Measurements from ENCODE around the gene DCHS2. TPM values are rescaled to one million over a fixed set of nuclear protein-coding genes. Genes with fewer than 3 reads are reported as not detected.

Gene DCHS2
- total RNA-seq, 1 donor from 2014 or later, result 0.71 TPM

DNA sequence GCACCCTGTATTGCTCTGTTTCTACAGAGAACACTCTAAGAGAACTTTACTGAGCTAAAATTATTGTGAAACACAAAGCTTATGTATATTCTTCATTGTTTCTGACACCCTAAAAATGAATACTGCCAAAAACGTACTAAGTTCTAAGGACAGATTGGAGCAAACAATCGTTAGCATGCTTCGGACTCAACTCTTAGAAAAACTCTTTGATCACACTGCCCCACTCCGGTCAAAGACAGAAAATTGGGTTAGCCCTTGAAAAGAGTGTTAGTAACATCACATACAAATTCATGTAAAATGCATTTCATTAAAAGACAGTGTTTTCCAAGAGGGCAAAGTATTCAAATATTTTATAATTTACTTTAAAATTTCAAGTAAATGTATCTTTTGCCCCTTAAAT is 177.4 kb downstream of the DCHS2 start:
- TF ChIP-seq EZH2phosphoT487 (IDR thresholded peaks at IDR 0.05) (no peak), EZH2 (IDR thresholded peaks at IDR 0.05) (no peak)
- TF ChIP-seq, protein P1, sequence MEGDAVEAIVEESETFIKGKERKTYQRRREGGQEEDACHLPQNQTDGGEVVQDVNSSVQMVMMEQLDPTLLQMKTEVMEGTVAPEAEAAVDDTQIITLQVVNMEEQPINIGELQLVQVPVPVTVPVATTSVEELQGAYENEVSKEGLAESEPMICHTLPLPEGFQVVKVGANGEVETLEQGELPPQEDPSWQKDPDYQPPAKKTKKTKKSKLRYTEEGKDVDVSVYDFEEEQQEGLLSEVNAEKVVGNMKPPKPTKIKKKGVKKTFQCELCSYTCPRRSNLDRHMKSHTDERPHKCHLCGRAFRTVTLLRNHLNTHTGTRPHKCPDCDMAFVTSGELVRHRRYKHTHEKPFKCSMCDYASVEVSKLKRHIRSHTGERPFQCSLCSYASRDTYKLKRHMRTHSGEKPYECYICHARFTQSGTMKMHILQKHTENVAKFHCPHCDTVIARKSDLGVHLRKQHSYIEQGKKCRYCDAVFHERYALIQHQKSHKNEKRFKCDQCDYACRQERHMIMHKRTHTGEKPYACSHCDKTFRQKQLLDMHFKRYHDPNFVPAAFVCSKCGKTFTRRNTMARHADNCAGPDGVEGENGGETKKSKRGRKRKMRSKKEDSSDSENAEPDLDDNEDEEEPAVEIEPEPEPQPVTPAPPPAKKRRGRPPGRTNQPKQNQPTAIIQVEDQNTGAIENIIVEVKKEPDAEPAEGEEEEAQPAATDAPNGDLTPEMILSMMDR (IDR thresholded peaks at IDR 0.05), result peak; percentile 47
- H3K27ac Mint-ChIP-seq, result no peak overlapping the region
- H2AFZ ChIP-seq (replicated peaks), result no peak overlapping the region

DNA sequence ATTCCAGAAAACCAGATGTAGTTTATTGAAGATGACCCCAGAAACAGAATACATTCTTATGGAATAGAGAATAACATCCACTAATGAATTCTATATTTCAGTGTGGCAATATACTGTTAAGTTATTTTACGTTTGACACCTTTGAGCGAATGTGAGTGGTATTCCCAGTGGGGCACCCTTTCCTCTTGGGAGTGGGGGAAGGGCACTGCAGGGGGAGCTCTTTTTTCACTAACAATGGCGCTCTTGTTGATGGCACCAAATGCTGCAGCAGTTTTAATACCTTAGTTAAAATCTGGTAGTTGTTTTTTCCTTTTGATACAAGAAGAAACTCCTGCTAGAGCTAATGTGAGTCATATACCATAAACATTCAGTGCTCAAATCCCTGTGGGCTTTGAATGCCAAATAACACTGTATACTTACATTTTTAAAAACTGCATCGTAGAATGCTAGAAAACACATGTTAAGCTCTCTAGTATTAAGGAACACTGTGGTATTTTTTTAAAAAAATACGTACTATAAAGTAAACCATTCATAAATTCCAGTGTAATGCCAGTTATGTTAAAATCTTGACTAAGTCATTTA is 178.5 kb downstream of the DCHS2 start:
- H3K27ac Mint-ChIP-seq, result no peak overlapping the region
- no peak overlapping the region for H3K27ac ChIP-seq
- TF ChIP-seq EZH2phosphoT487 (IDR thresholded peaks at IDR 0.05), result no peak
- TF ChIP-seq, protein P1 (IDR thresholded peaks at IDR 0.05), result no peak
- TF ChIP-seq EZH2 (IDR thresholded peaks at IDR 0.05), result no peak
- DNase-seq (ENCODE audit: low spot score), result peak; percentile 40
- H3K4me1 ChIP-seq, result peaks cover 15% of the 10 kb centered on the region
- H4K20me1 ChIP-seq (ENCODE audit: low read depth), result no peaks in the 10 kb centered on the region
- H3K4me2 ChIP-seq, result no peak overlapping the region
- H3K36me3 ChIP-seq, result no peaks in the 10 kb centered on the region
- H3F3A ChIP-seq (ENCODE audit: low read depth), result no peaks in the 10 kb centered on the region
- no peaks in the 10 kb centered on the region for H3K27me3 Mint-ChIP-seq (ENCODE audit: insufficient read depth, low read depth)
- no peaks in the 10 kb centered on the region for H3K27me3 ChIP-seq
- no peak overlapping the region for H3K9ac ChIP-seq
- H2AFZ ChIP-seq (replicated peaks), result no peak overlapping the region
- H3K36me3 Mint-ChIP-seq, result no peaks in the 10 kb centered on the region
- no peak overlapping the region for H3K4me3 Mint-ChIP-seq
- no peaks in the 10 kb centered on the region for H3K79me2 ChIP-seq (ENCODE audit: low read depth)
- no peaks in the 10 kb centered on the region for H3K4me1 Mint-ChIP-seq
- H3K9me3 Mint-ChIP-seq, result peaks cover 5% of the 10 kb centered on the region
- H3K4me3 ChIP-seq, result no peak overlapping the region
- H3K9me3 ChIP-seq (ENCODE audit: low read depth), result no peaks in the 10 kb centered on the region

More for the DNA sequence above, 177.4 kb downstream of the DCHS2 start:
- Histone ChIP-seq H3K36me3 (no peaks in the 10 kb centered on the region), H3K27ac (no peak overlapping the region), H3K4me3 (no peak overlapping the region), H4K20me1 (ENCODE audit: low read depth) (no peaks in the 10 kb centered on the region), H3K9me3 (ENCODE audit: low read depth) (peaks cover 7% of the 10 kb centered on the region), H3K4me1 (peaks cover 15% of the 10 kb centered on the region), H3K79me2 (ENCODE audit: low read depth) (no peaks in the 10 kb centered on the region), H3K9ac (no peak overlapping the region), H3K27me3 (no peaks in the 10 kb centered on the region), H3K4me2 (peak overlapping the region; percentile 0), H3F3A (ENCODE audit: low read depth) (no peaks in the 10 kb centered on the region)
- H3K36me3 Mint-ChIP-seq, result no peaks in the 10 kb centered on the region
- H3K4me3 Mint-ChIP-seq, result no peak overlapping the region
- H3K9me3 Mint-ChIP-seq, result peaks cover 9% of the 10 kb centered on the region
- DNase-seq (ENCODE audit: low spot score), result peak; percentile 36
- no peaks in the 10 kb centered on the region for H3K27me3 Mint-ChIP-seq (ENCODE audit: insufficient read depth, low read depth)
- H3K4me1 Mint-ChIP-seq, result no peaks in the 10 kb centered on the region

DNA sequence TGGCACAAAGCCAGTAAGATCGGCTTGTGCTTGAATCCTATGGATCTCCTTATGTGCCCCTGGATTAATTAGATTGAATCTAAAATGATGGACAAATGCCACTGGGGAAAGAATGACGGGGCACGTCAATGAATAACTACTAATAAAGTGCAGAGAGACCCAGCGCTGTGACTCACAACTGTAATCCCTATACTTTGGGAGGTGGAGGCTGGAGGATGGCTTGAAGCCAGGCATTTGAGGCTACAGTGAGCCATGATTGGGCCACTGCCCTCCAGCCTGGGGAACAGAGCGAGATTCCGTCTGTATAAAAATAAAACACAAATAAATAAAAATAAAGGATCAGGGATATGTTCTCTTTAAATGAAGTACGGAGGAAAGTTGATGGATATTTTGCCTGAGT is 179.4 kb downstream of the DCHS2 start:
- Histone ChIP-seq H3K27ac (no peak overlapping the region), H3K9ac (no peak overlapping the region), H3K4me2 (no peak overlapping the region), H3K79me2 (ENCODE audit: low read depth) (no peaks in the 10 kb centered on the region), H4K20me1 (ENCODE audit: low read depth) (no peaks in the 10 kb centered on the region), H3F3A (ENCODE audit: low read depth) (no peaks in the 10 kb centered on the region), H3K4me3 (no peak overlapping the region), H3K4me1 (peaks cover 15% of the 10 kb centered on the region), H3K36me3 (no peaks in the 10 kb centered on the region), H2AFZ (replicated peaks) (no peak overlapping the region), H3K9me3 (ENCODE audit: low read depth) (no peaks in the 10 kb centered on the region), H3K27me3 (no peaks in the 10 kb centered on the region)
- Mint-ChIP-seq H3K9me3 (peaks cover 5% of the 10 kb centered on the region), H3K4me1 (no peaks in the 10 kb centered on the region), H3K36me3 (no peaks in the 10 kb centered on the region), H3K4me3 (no peak overlapping the region), H3K27me3 (ENCODE audit: insufficient read depth, low read depth) (no peaks in the 10 kb centered on the region), H3K27ac (no peak overlapping the region)
- TF ChIP-seq, protein P1 (IDR thresholded peaks at IDR 0.05), result no peak
- TF ChIP-seq EZH2phosphoT487 (IDR thresholded peaks at IDR 0.05) (no peak), EZH2 (IDR thresholded peaks at IDR 0.05) (no peak)
- no peak for DNase-seq (ENCODE audit: low spot score)

Data from neural progenitor cell (in vitro differentiated cells).